OCI-LY1 (cell line): ENCODE data around the gene SLC5A2.
"Not testable (repeated sequence)": the region's sequence is repeated elsewhere in the genome, so short reads cannot be mapped to it uniquely, and the experiment has no call there.

Experiments
- H2AFZ ChIP-seq: fragments of 200-600 bp; sonication (generic), shearing (Covaris generic); 2 replicates; pipeline ENCODE4 v1.6.0; 2014; ENCODE audit warnings: antibody characterized with exemption, mild to moderate bottlenecking, low read length
- H3F3A ChIP-seq: fragments of 200-600 bp; sonication (generic), shearing (Covaris generic); 2 replicates; pipeline ENCODE4 v1.6.0; 2014; ENCODE audit warnings: mild to moderate bottlenecking, antibody characterized with exemption, low read length, moderate library complexity; ENCODE audit not compliant: insufficient read depth
- H3K27ac ChIP-seq: fragments of 200-600 bp; sonication (generic); 2 replicates; pipeline ENCODE4 v1.5.1; 2014; ENCODE audit warnings: low read length, mixed run types, mild to moderate bottlenecking, low read depth; ENCODE audit not compliant: poor library complexity, severe bottlenecking
- H3K27me3 ChIP-seq: fragments of 200-600 bp; sonication (generic); 2 replicates; pipeline ENCODE4 v1.6.0; 2014; ENCODE audit warnings: antibody characterized with exemption, mild to moderate bottlenecking, low read length, moderate library complexity; ENCODE audit not compliant: insufficient read depth
- H3K36me3 ChIP-seq: fragments of 200-600 bp; sonication (generic); 2 replicates; pipeline ENCODE4 v1.6.1; 2014; ENCODE audit warnings: mild to moderate bottlenecking, antibody characterized with exemption, low read length, moderate library complexity, mixed read lengths; ENCODE audit not compliant: insufficient read depth
- H3K4me1 ChIP-seq: fragments of 200-600 bp; sonication (generic); 2 replicates; pipeline ENCODE4 v1.5.1; 2014; ENCODE audit warnings: mild to moderate bottlenecking, low read length, moderate library complexity; ENCODE audit not compliant: insufficient read depth, severe bottlenecking
- H3K4me2 ChIP-seq: fragments of 200-600 bp; sonication (generic), shearing (Covaris generic); 2 replicates; pipeline ENCODE4 v1.6.1; 2014; ENCODE audit warnings: low read length
- H3K4me3 ChIP-seq: fragments of 200-600 bp; sonication (generic); 2 replicates; pipeline ENCODE4 v1.5.1; 2014; ENCODE audit warnings: low read length, low read depth, mild to moderate bottlenecking, mixed read lengths; ENCODE audit not compliant: poor library complexity, severe bottlenecking
- H3K79me2 ChIP-seq: fragments of 200-600 bp; shearing (Covaris generic); 2 replicates; pipeline ENCODE4 v1.6.1; 2016; ENCODE audit warnings: mixed run types, low read length, mixed read lengths; ENCODE audit not compliant: insufficient read depth
- H3K9ac ChIP-seq: fragments of 200-600 bp; sonication (generic), shearing (Covaris generic); 2 replicates; pipeline ENCODE4 v1.6.1; 2014; ENCODE audit warnings: mild to moderate bottlenecking, low read length, mixed read lengths
- H3K9me2 ChIP-seq: fragments of 200-600 bp; sonication (generic), shearing (Covaris generic); 2 replicates; pipeline ENCODE4 v1.6.1; 2014; ENCODE audit warnings: low read depth, mild to moderate bottlenecking, low read length, mixed read lengths
- H3K9me3 ChIP-seq: fragments of 200-600 bp; shearing (Covaris generic); 2 replicates; pipeline ENCODE4 v1.6.1; 2014; ENCODE audit warnings: low read length, mixed read lengths
- H4K20me1 ChIP-seq: fragments of 200-600 bp; sonication (generic), shearing (Covaris generic); 2 replicates; pipeline ENCODE4 v1.6.0; 2016; ENCODE audit warnings: mild to moderate bottlenecking, low read length; ENCODE audit not compliant: insufficient read depth
- CTCF ChIP-seq: fragments of 200-600 bp; sonication (generic), shearing (Covaris generic); IDR thresholded peaks from 2 replicates; pipeline ENCODE4 v1.5.1; 2017; ENCODE audit warnings: mild to moderate bottlenecking, antibody characterized with exemption, low read length, moderate library complexity, mixed read lengths
- EZH2 ChIP-seq: fragments of 200-600 bp; sonication (generic), shearing (Covaris generic); IDR thresholded peaks from 2 replicates; pipeline ENCODE4 v1.8.0; 2017; ENCODE audit warnings: borderline replicate concordance, mixed run types, mild to moderate bottlenecking, antibody characterized with exemption, low read length, moderate library complexity, mixed read lengths

The SLC5A2 gene

GRCh38 chr16:31519759-31520431 is 37.0 kb downstream of the SLC5A2 start:
- H3K4me1 ChIP-seq = no peaks in the 10 kb centered on the region
- no peaks in the 10 kb centered on the region for H3F3A ChIP-seq
- H3K9me2 ChIP-seq = no peaks in the 10 kb centered on the region
- TF ChIP-seq CTCF (no peak), EZH2 (no peak)
- no peaks in the 10 kb centered on the region for H3K79me2 ChIP-seq
- no peaks in the 10 kb centered on the region for H3K9me3 ChIP-seq
- no peak overlapping the region for H3K4me3 ChIP-seq
- no peak overlapping the region for H3K27ac ChIP-seq
- no peaks in the 10 kb centered on the region for H3K36me3 ChIP-seq
- H2AFZ ChIP-seq = no peak overlapping the region
- H4K20me1 ChIP-seq = no peaks in the 10 kb centered on the region
- H3K9ac ChIP-seq = no peak overlapping the region
- H3K4me2 ChIP-seq = no peak overlapping the region
- H3K27me3 ChIP-seq = 0 out of 2 replicates have a peak, but pooled peaks cover 6% of the 10 kb centered on the region

- H3K9me3 ChIP-seq = no peaks in the 10 kb centered on the region
- no peaks in the 10 kb centered on the region for H3K4me1 ChIP-seq
- no peaks in the 10 kb centered on the region for H3F3A ChIP-seq
- no peaks in the 10 kb centered on the region for H3K9me2 ChIP-seq
- no peak overlapping the region for H3K4me2 ChIP-seq
- H4K20me1 ChIP-seq = no peaks in the 10 kb centered on the region
- no peak overlapping the region for H3K27ac ChIP-seq
- no peak overlapping the region for H2AFZ ChIP-seq
- TF ChIP-seq EZH2 (no peak), CTCF (no peak)
- no peak overlapping the region for H3K4me3 ChIP-seq
- 0 out of 2 replicates have a peak, but pooled peaks cover 6% of the 10 kb centered on the region for H3K27me3 ChIP-seq
- no peaks in the 10 kb centered on the region for H3K36me3 ChIP-seq
- no peak overlapping the region for H3K9ac ChIP-seq
- H3K79me2 ChIP-seq = no peaks in the 10 kb centered on the region
Observed at GRCh38 chr16:31521368-31521767, 38.4 kb downstream of the SLC5A2 start.

GRCh38 chr16:31522071-31522470 is 39.1 kb downstream of the SLC5A2 start:
- no peaks in the 10 kb centered on the region for H3K9me2 ChIP-seq
- no peaks in the 10 kb centered on the region for H3F3A ChIP-seq
- TF ChIP-seq CTCF = no peak
- TF ChIP-seq EZH2 = no peak
- no peaks in the 10 kb centered on the region for H4K20me1 ChIP-seq
- H3K27ac ChIP-seq = no peak overlapping the region
- no peak overlapping the region for H3K9ac ChIP-seq
- H3K4me3 ChIP-seq = no peak overlapping the region
- no peaks in the 10 kb centered on the region for H3K79me2 ChIP-seq
- no peak overlapping the region for H3K4me2 ChIP-seq
- no peaks in the 10 kb centered on the region for H3K4me1 ChIP-seq
- no peaks in the 10 kb centered on the region for H3K9me3 ChIP-seq
- H3K27me3 ChIP-seq = 0 out of 2 replicates have a peak, but pooled peaks cover 6% of the 10 kb centered on the region
- H2AFZ ChIP-seq = no peak overlapping the region
- no peaks in the 10 kb centered on the region for H3K36me3 ChIP-seq

GRCh38 chr16:31523768-31524167 is 40.8 kb downstream of the SLC5A2 start:
- H3F3A ChIP-seq, H4K20me1 ChIP-seq, H3K4me3 ChIP-seq, H2AFZ ChIP-seq, H3K27ac ChIP-seq, H3K9me2 ChIP-seq, H3K36me3 ChIP-seq, H3K27me3 ChIP-seq, H3K4me1 ChIP-seq, H3K4me2 ChIP-seq, H3K79me2 ChIP-seq, H3K9me3 ChIP-seq, H3K9ac ChIP-seq: not testable (repeated sequence)
